H1 (cell line): ENCODE results near the gene DENND4B. TPM values are rescaled to one million over a fixed set of nuclear protein-coding genes. Genes with fewer than 3 reads are reported as not detected.

Source experiments
- BCL11A ChIP-seq, 2 experiments: IDR thresholded peaks; one replicate each; pipeline ENCODE4 v1.6.1; 2011; ENCODE audit warnings: low read depth in 2 of 2, low read length in 2 of 2, mild to moderate bottlenecking in 2 of 2
- CHD1 ChIP-seq: IDR thresholded peaks from 2 replicates; pipeline ENCODE4 v1.6.1; 2012; ENCODE audit warnings: low read depth, low read length, improper control_type of control experiment
- CREB1 ChIP-seq: IDR thresholded peaks from 2 replicates; pipeline ENCODE4 v1.6.1; 2012; ENCODE audit warnings: inconsistent platforms
- EZH2 ChIP-seq: fragments of 200-600 bp; sonication (generic); IDR thresholded peaks from 2 replicates; pipeline ENCODE4 v1.7.1; 2012; ENCODE audit warnings: low read depth, mild to moderate bottlenecking, moderate library complexity, low read length, inconsistent platforms; ENCODE audit not compliant: severe bottlenecking
- NANOG ChIP-seq: IDR thresholded peaks from 2 replicates; pipeline ENCODE4 v1.6.1; 2011; ENCODE audit warnings: low read length, low read depth, mild to moderate bottlenecking, inconsistent platforms; ENCODE audit not compliant: insufficient read depth, poor library complexity, severe bottlenecking
- PHF8 ChIP-seq: fragments of 200-600 bp; sonication (generic); conservative IDR thresholded peaks from 2 replicates; pipeline ENCODE4 v1.7.1; 2012; ENCODE audit warnings: low read depth, mild to moderate bottlenecking, inconsistent platforms, low read length, moderate library complexity
- POU5F1 ChIP-seq: IDR thresholded peaks from 2 replicates; pipeline ENCODE4 v1.6.1; 2011; ENCODE audit warnings: low read depth, mild to moderate bottlenecking, low read length, moderate library complexity
- polyA plus RNA-seq, 7 experiments: library from polyadenylated mRNA; depleted of rRNA in 3 of 7; stranded (reverse) in 5 of 7; unstranded in 2 of 7; fragments of >200 nt in 5 of 7; fragments of 200-250 nt in 2 of 7; gene quantifications; 1 replicate in 5 of 7; 2 replicates in 1 of 7; 4 replicates in 1 of 7; pipeline versions ENCODE4 v1.2.1 to v1.2.3, GENCODE V29; 2011 to 2013; ENCODE audit warnings: missing spikeins in 2 of 7, mixed read lengths in 2 of 7
- total RNA-seq: library from RNA; stranded (reverse); fragmentation: NEBNext Ultra II Directional; extraction: Animal tissue kit (Norgen Biotek cat#: 25700); gene quantifications from 2 replicates; pipeline ENCODE4 v1.2.1, GENCODE V29; 2021

DENND4B gene
- total and polyA plus RNA-seq, 2 of the 8 experiments (the other 6 are each of a cell fraction or from before 2014, with no cell fraction given), result 45.6 to 61.1 TPM

DNA sequence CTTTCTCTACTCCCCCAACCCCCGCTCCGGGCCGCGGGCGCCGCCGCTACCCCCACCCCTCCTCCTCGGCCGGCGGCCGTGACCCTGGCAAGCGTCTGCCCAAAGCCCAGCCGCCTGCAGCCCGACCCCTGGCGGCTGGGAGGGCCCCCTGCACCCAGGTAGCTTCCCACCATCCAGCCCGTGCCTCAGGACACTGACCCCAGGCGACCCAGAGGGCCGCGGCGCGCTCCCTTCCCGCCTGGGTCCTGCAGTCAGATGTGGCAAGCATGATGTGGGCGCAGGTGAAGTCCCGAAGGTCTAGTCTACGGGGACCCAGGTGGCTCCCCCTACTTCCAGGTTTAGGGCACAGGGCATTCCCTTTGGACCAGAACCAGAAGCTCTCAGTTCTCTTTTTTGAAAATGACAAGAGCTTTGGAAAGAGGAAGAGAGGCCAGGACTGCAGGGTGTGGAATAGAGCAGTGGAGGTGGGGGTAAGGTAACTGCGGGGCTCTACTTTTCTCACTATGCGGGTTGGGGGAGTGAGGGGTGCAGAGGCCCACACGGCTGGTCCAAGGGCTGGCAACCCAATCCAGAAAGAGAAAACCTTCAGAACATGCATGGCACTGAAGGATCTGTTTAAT lies at the start of gene DENND4B (continued):
- no peak for TF ChIP-seq EZH2
- peak; percentile 53 for TF ChIP-seq CREB1
- no peak for TF ChIP-seq CHD1
- TF ChIP-seq PHF8, result no peak
- TF ChIP-seq NANOG, result peak; percentile 30
- TF ChIP-seq POU5F1, result no peak
- no peak for TF ChIP-seq BCL11A (IDR thresholded peaks at IDR 0.05; ENCODE audit: low read depth in 2 of 2, low read length in 2 of 2)
